AG04450 (cell line): ENCODE measurements around the gene ARMC7. TPM values are rescaled to one million over a fixed set of nuclear protein-coding genes. Genes with fewer than 3 reads are reported as not detected.
"Not testable (repeated sequence)": the region's sequence is repeated elsewhere in the genome, so short reads cannot be mapped to it uniquely, and the experiment has no call there.

Experiments used
- CTCF ChIA-PET: fragments of 300-600, 350-600 bp; formaldehyde crosslinking; extraction: SDS; loops from one replicate; lab custom pipeline; 2022; ENCODE audit warnings: antibody characterized with exemption, inconsistent platforms; lab: Charles Lee
- POLR2A ChIA-PET: fragments of 350-600 bp; formaldehyde crosslinking; extraction: SDS; loops from one replicate; lab custom pipeline; 2021; ENCODE audit warnings: antibody characterized with exemption, inconsistent platforms; lab: Yijun Ruan, JAX
- DNase-seq: peaks from one replicate; pipeline ENCODE4 v3.0.0-alpha.2; 2011; ENCODE audit warnings: low read depth, low spot score
- H3K27ac ChIP-seq: one replicate; pipeline ENCODE4 v1.5.1; 2012; ENCODE audit warnings: low read depth, low read length, control low read depth
- H3K27me3 ChIP-seq: one replicate; pipeline ENCODE4 v1.6.0; 2012; ENCODE audit warnings: low read length; ENCODE audit not compliant: control insufficient read depth, insufficient read depth
- H3K4me3 ChIP-seq: 2 replicates; pipeline ENCODE4 v1.5.1; 2011; ENCODE audit warnings: mild to moderate bottlenecking, low read depth, low read length, control low read depth
- H3K9me3 ChIP-seq: 2 replicates; pipeline ENCODE4 v1.5.1; 2012; ENCODE audit warnings: low read length; ENCODE audit not compliant: control insufficient read depth, insufficient read depth
- polyA plus RNA-seq: library from polyadenylated mRNA; depleted of rRNA; stranded (reverse); fragments of >200 nt; gene quantifications from 2 replicates; pipeline ENCODE4 v1.2.3, GENCODE V29; 2011
- TF ChIP-seq, protein P1 (sequence below): IDR thresholded peaks from 2 replicates; pipeline ENCODE4 v1.5.1; 2011; ENCODE audit warnings: low read depth, low read length, control low read depth, inconsistent platforms

The ARMC7 gene
- polyA plus RNA-seq, 1 experiment: 5.6 TPM

DNA sequence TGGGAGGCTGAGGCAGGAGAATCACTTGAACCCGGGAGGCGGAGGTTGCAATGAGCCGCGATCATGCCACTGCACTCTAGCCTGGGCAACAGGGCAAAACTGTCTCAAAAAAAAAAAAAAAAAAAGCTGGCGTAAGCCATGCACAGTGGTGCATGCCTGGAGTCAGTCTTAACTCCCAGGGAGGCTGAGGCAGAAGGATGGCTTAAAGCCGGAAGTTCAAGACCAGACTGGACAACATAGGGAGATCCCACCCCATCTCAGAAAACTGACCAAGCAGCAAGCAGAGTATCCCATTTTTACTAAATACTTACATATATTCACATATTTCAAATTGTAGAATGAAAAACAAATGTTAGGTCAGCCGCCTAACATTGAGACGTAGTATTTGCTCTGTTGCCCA lies 17.2 kb downstream of the ARMC7 start:
- CTCF ChIA-PET: interaction anchor here (0.6 to 2.1 kb wide), 3 partner anchors 13 to 263 kb away, joined by 4 to 13 read pairs (median 9); no protein-coding TSS in a partner anchor
- TF ChIP-seq, protein P1, sequence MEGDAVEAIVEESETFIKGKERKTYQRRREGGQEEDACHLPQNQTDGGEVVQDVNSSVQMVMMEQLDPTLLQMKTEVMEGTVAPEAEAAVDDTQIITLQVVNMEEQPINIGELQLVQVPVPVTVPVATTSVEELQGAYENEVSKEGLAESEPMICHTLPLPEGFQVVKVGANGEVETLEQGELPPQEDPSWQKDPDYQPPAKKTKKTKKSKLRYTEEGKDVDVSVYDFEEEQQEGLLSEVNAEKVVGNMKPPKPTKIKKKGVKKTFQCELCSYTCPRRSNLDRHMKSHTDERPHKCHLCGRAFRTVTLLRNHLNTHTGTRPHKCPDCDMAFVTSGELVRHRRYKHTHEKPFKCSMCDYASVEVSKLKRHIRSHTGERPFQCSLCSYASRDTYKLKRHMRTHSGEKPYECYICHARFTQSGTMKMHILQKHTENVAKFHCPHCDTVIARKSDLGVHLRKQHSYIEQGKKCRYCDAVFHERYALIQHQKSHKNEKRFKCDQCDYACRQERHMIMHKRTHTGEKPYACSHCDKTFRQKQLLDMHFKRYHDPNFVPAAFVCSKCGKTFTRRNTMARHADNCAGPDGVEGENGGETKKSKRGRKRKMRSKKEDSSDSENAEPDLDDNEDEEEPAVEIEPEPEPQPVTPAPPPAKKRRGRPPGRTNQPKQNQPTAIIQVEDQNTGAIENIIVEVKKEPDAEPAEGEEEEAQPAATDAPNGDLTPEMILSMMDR: no peak
- POLR2A ChIA-PET: no interaction called here

DNA sequence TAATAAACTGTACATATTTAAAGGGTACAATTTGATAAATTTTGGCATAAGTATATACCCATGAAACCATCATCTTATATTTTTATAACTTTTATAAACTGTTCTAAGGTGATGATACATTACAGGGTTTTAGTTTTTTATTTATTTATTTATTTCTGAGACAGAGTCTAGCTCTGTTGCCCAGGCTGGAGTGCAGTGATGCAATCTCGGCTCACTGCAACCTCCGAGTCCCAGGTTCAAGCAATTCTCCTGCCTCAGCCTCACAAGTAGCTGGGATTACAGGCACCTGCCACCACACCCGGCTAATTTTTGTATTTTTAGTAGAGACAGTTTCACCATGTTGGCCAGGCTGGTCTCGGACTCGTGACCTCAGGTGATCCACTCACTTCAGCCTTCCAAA lies 18.2 kb downstream of the ARMC7 start:
- CTCF ChIA-PET: interaction anchor here (2.1 kb wide), 1 partner anchor 14 kb away, joined by 13 read pairs; no protein-coding TSS in a partner anchor
- POLR2A ChIA-PET, H3K4me3 ChIP-seq: not testable (repeated sequence)

More for the DNA sequence above, 17.2 kb downstream of the ARMC7 start:
- no peak overlapping the region for H3K4me3 ChIP-seq
- H3K9me3 ChIP-seq: peaks cover 5% of the 10 kb centered on the region; the same call in 1 of the 2 replicates
- no peak overlapping the region for H3K27ac ChIP-seq
- no peak for DNase-seq
- H3K27me3 ChIP-seq: no peaks in the 10 kb centered on the region

DNA sequence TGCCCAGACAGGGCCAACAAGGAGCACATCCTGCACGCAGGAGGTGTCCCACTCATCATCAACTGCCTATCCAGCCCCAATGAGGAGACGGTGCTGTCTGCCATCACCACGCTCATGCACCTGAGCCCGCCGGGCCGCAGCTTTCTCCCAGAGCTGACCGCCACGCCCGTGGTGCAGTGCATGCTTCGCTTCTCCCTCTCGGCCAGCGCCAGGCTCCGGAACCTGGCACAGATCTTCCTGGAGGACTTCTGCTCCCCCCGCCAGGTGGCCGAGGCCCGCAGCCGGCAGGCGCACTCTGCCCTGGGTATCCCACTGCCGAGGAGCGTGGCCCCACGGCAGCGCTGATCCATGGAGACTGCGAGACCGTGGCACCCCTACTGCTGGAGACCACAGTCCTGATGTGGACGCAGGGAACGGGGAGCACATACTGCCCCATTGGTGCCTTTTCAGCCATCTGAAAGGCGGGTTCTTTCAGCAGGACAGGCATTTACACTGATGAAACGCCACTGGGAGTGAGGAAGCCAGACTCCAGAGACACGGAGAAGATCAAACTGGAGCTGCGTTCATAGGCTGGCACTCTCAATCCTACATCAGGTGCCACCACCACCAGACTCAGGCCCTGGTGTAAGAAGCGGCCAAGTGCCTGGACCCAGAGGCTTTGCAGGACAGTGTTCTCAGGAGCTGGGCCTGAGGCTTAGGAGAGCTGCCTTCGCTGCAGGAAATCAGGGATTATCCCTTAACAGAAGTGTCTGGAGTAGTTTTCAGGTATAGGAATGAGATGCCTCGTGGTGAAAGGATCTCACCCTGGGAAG lies 19.1 kb downstream of the ARMC7 start:
- CTCF ChIA-PET: interaction anchor here (2.1 to 5.2 kb wide), 2 partner anchors 13 to 15 kb away, joined by 13 to 67 read pairs; no protein-coding TSS in a partner anchor
- TF ChIP-seq, protein P1: no peak
- POLR2A ChIA-PET: no interaction called here
- H3K4me3 ChIP-seq: no peak overlapping the region
- H3K9me3 ChIP-seq: peaks cover 5% of the 10 kb centered on the region; the same call in 1 of the 2 replicates
- H3K27ac ChIP-seq: no peak overlapping the region
- DNase-seq: no peak
- H3K27me3 ChIP-seq: no peaks in the 10 kb centered on the region

More for the DNA sequence above, 18.2 kb downstream of the ARMC7 start:
- H3K9me3 ChIP-seq, DNase-seq, H3K27me3 ChIP-seq, H3K27ac ChIP-seq: not testable (repeated sequence)

DNA sequence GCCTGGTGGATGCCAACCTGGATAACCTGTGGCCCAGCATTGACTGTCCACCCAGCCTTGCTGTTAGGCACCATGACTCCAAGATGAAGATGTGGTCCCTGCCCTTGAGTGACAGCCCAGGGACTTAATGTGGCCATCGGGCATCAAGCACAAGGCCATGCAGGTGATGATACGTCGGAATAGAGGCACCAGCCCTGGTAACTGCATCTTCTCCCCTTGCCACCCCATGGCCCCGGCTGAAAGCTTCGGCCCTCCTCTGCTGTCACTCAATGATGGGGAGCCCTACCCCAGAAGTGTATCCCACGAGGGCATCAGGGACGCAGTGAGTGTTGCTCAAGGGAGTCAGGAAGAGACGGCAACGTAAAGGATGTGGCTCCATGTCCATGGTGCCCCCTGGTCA lies 19.8 kb downstream of the ARMC7 start:
- POLR2A ChIA-PET: no interaction called here
- CTCF ChIA-PET: interaction anchor here (0.6 to 5.2 kb wide), 3 partner anchors 9 to 151 kb away, joined by 4 to 67 read pairs (median 23); no protein-coding TSS in a partner anchor
- Histone ChIP-seq H3K27me3 (no peaks in the 10 kb centered on the region), H3K27ac (no peak overlapping the region), H3K9me3 (no peaks in the 10 kb centered on the region; the same call in 1 of the 2 replicates), H3K4me3 (no peak overlapping the region)
- TF ChIP-seq, protein P1: no peak
- DNase-seq: no peak

DNA sequence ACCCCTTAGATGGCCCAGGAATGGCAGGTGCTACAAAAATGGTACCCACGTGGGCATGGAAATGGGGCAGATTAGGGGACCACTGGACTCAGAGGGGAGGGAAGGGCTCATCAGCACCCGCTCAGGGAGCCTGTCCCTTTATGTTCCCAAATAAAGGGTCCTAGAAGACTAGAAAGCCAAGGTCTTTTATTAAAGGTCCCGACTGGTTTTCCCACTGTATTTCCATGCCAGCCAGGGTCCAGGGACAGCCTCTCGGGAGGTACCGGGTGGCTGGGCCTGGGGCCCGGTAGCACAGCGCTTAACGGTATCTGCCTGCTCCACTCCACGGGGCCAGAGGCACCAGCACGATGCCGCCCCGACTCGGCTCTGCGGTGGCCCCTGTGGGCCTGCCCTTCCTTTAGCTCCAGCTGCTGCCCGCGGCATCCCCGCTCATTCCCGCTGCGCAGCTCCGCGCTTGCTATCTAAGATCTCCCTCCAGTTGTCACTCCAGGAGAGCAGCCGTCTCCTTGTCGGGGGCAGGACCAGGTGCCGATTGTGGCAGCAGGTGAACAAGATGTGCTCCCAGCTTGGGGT lies 20.4 kb downstream of the ARMC7 start:
- no peak for DNase-seq
- TF ChIP-seq, protein P1: no peak
- no peaks in the 10 kb centered on the region; the same call in 1 of the 2 replicates for H3K9me3 ChIP-seq
- H3K27ac ChIP-seq: no peak overlapping the region
- no peaks in the 10 kb centered on the region for H3K27me3 ChIP-seq
- CTCF ChIA-PET: interaction anchor here (0.5 to 5.2 kb wide), 13 partner anchors 9 to 151 kb away, joined by 3 to 67 read pairs (median 5); no protein-coding TSS in a partner anchor
- H3K4me3 ChIP-seq: peak overlapping the region; percentile 75
- POLR2A ChIA-PET: interaction anchor here (0.6 to 2.2 kb wide), 3 partner anchors 16 to 118 kb away, joined by 4 to 12 read pairs (median 7); partner anchors contain the start of gene MRPL58
